DND-41 (cell line): Measurements from ENCODE around the gene DAZAP1.

Experiments
- EZH2 ChIP-seq: IDR thresholded peaks from 3 replicates; pipeline ENCODE4 v1.6.1; 2012; ENCODE audit warnings: borderline replicate concordance, low read depth, mild to moderate bottlenecking, moderate library complexity, low read length, inconsistent platforms; ENCODE audit not compliant: severe bottlenecking
- TF ChIP-seq, protein P1 (sequence below): IDR thresholded peaks from 2 replicates; pipeline ENCODE4 v1.5.1; 2012; ENCODE audit warnings: borderline replicate concordance, low read length, moderate library complexity, mild to moderate bottlenecking; ENCODE audit not compliant: poor library complexity, severe bottlenecking; ENCODE audit errors: extremely low read depth

DNA sequence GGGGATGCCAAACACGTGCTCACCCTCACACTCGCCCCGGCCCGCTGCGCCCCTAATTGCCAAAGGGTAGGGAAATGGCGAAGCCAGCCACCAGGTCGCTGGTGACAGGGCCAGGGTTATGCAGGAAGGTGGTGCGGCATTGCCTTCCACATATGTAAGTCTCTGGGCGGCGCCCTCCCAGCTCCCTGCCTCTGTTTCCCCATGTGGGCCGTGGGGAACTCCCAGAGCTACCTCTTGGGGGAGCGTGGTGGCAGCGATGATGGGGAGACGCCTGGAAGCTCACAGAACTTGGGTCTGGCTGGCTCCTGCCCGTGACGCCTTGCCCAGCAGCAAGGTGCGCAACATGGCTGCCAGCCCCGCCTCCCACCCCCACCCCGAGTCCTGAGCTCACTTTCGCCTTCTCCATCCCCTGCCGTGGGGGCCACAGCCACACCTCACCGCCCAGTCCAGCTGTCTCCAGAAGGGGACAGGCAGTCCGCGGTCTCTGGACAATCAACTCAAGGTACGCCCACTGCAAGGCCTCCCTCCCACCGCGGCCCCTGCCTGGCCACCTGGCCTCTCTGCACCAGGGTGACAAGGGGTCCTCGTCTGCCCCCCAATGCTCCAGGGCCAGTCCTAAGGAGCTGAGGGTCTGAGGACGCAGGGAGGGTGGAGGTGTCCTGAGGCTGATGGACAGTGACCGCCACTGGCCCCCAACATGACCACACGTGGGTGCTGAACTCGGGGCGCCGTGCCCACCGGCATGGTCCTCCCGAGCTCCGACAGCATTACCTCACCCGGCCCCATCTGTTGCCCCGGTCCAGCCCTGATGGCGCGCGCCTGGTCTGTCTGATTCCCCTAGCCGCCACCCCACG is 65.1 kb downstream of the DAZAP1 start:
- TF ChIP-seq, protein P1, sequence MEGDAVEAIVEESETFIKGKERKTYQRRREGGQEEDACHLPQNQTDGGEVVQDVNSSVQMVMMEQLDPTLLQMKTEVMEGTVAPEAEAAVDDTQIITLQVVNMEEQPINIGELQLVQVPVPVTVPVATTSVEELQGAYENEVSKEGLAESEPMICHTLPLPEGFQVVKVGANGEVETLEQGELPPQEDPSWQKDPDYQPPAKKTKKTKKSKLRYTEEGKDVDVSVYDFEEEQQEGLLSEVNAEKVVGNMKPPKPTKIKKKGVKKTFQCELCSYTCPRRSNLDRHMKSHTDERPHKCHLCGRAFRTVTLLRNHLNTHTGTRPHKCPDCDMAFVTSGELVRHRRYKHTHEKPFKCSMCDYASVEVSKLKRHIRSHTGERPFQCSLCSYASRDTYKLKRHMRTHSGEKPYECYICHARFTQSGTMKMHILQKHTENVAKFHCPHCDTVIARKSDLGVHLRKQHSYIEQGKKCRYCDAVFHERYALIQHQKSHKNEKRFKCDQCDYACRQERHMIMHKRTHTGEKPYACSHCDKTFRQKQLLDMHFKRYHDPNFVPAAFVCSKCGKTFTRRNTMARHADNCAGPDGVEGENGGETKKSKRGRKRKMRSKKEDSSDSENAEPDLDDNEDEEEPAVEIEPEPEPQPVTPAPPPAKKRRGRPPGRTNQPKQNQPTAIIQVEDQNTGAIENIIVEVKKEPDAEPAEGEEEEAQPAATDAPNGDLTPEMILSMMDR, result no peak
- no peak for TF ChIP-seq EZH2
